Hepatocyte (in vitro differentiated cells): ENCODE data around the gene SLC15A5.

Experiments used
- EZH2 ChIP-seq: fragments of 200-600 bp; sonication (generic); IDR thresholded peaks from 2 replicates; pipeline ENCODE4 v1.6.1; 2016; ENCODE audit warnings: antibody characterized with exemption, mild to moderate bottlenecking, borderline replicate concordance
- TF ChIP-seq, protein P1 (sequence below): fragments of 200-600 bp; sonication (generic); IDR thresholded peaks from 2 replicates; pipeline ENCODE4 v1.5.1; 2016; ENCODE audit warnings: antibody characterized with exemption, mild to moderate bottlenecking; ENCODE audit not compliant: poor library complexity

DNA sequence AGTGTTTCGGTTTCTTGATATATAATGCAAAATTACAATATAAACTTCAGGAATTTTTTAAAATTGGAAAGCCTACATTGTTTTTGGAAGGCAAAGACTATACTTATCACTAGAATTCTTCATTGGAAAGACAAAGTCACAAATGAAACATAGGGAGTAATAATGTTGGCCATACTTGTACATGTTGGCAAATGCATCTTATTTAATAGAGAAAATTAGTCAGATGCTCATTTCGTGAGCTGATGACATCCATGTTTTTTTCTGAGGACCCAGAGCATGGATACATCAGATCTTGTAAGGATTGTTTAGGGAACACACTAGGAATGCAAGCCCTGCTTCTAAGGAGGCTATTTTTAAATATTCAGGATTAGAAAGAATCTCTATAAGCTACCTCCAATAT, 4.6 kb upstream of the SLC15A5 start:
- no peak for TF ChIP-seq EZH2
- TF ChIP-seq, protein P1, sequence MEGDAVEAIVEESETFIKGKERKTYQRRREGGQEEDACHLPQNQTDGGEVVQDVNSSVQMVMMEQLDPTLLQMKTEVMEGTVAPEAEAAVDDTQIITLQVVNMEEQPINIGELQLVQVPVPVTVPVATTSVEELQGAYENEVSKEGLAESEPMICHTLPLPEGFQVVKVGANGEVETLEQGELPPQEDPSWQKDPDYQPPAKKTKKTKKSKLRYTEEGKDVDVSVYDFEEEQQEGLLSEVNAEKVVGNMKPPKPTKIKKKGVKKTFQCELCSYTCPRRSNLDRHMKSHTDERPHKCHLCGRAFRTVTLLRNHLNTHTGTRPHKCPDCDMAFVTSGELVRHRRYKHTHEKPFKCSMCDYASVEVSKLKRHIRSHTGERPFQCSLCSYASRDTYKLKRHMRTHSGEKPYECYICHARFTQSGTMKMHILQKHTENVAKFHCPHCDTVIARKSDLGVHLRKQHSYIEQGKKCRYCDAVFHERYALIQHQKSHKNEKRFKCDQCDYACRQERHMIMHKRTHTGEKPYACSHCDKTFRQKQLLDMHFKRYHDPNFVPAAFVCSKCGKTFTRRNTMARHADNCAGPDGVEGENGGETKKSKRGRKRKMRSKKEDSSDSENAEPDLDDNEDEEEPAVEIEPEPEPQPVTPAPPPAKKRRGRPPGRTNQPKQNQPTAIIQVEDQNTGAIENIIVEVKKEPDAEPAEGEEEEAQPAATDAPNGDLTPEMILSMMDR, result no peak
